BJ (cell line): Measurements from ENCODE around the gene SCARF2. TPM values are rescaled to one million over a fixed set of nuclear protein-coding genes. Genes with fewer than 3 reads are reported as not detected.

Experiments used
- CTCF ChIA-PET: fragments of 350-600 bp; formaldehyde crosslinking; extraction: SDS; loops from one replicate; lab custom pipeline; 2021; ENCODE audit warnings: antibody characterized with exemption, inconsistent platforms; lab: Yijun Ruan, JAX
- POLR2A ChIA-PET: fragments of 300-600 bp; sonication (Branson Sonifier 250); formaldehyde crosslinking; extraction: SDS; loops from one replicate; lab custom pipeline; 2021; ENCODE audit warnings: antibody characterized with exemption; lab: Charles Lee
- DNase-seq: peaks from one replicate; pipeline ENCODE4 v3.0.0-alpha.2; 2011; ENCODE audit warnings: low read depth
- H3K27me3 ChIP-seq: 2 replicates; pipeline ENCODE4 v1.6.0; 2011; ENCODE audit warnings: low read length; ENCODE audit not compliant: control insufficient read depth, insufficient read depth
- H3K36me3 ChIP-seq: 2 replicates; pipeline ENCODE4 v1.5.1; 2011; ENCODE audit warnings: low read length; ENCODE audit not compliant: control insufficient read depth, insufficient read depth
- H3K4me3 ChIP-seq: 2 replicates; pipeline ENCODE4 v1.5.1; 2011; ENCODE audit warnings: low read depth, mild to moderate bottlenecking, control low read depth, low read length
- CTCF ChIP-seq: IDR thresholded peaks from 2 replicates; pipeline ENCODE4 v1.5.1; 2011; ENCODE audit warnings: low read depth, mild to moderate bottlenecking, control low read depth, inconsistent platforms, low read length, moderate library complexity; ENCODE audit not compliant: insufficient read depth
- polyA plus RNA-seq: library from polyadenylated mRNA; depleted of rRNA; stranded (reverse); fragments of >200 nt; gene quantifications from 2 replicates; pipeline ENCODE4 v1.2.3, GENCODE V29; 2011

The SCARF2 gene
- polyA plus RNA-seq, 1 experiment, result 28.8 TPM

GRCh38 chr22:20464096-20464614 lies 26.5 kb upstream of the SCARF2 start:
- Histone ChIP-seq H3K27me3 (no peaks in the 10 kb centered on the region), H3K4me3 (no peak overlapping the region), H3K36me3 (peaks cover 18% of the 10 kb centered on the region)
- ChIA-PET CTCF (interaction anchor here (0.8 to 1.3 kb wide), 3 partner anchors 8 to 104 kb away, joined by 3 to 4 read pairs (median 4); no protein-coding TSS in a partner anchor), POLR2A (no interaction called here)
- no peak for DNase-seq
- TF ChIP-seq CTCF, result no peak

- H3K27me3 ChIP-seq, result no peaks in the 10 kb centered on the region
- peaks cover 18% of the 10 kb centered on the region for H3K36me3 ChIP-seq
- no peak for TF ChIP-seq CTCF
- ChIA-PET POLR2A (no interaction called here), CTCF (interaction anchor here (0.8 to 1.3 kb wide), 3 partner anchors 7 to 105 kb away, joined by 3 to 4 read pairs (median 4); no protein-coding TSS in a partner anchor)
- no peak for DNase-seq
- H3K4me3 ChIP-seq, result no peak overlapping the region
Observed at GRCh38 chr22:20463324-20464095, 25.9 kb upstream of the SCARF2 start.

GRCh38 chr22:20459862-20460261 lies 22.2 kb upstream of the SCARF2 start:
- no peak for DNase-seq
- TF ChIP-seq CTCF, result no peak
- no peak overlapping the region for H3K4me3 ChIP-seq
- POLR2A ChIA-PET, result no interaction called here
- CTCF ChIA-PET, result interaction anchor here (0.7 kb wide), 1 partner anchor 42 kb away, joined by 3 read pairs; no protein-coding TSS in a partner anchor
- peaks cover 17% of the 10 kb centered on the region for H3K36me3 ChIP-seq
- H3K27me3 ChIP-seq, result no peaks in the 10 kb centered on the region

GRCh38 chr22:20459152-20459542 lies 21.5 kb upstream of the SCARF2 start:
- no peaks in the 10 kb centered on the region for H3K27me3 ChIP-seq
- peaks cover 12% of the 10 kb centered on the region for H3K36me3 ChIP-seq
- no peak for DNase-seq
- ChIA-PET POLR2A (no interaction called here), CTCF (interaction anchor here (6.2 kb wide), 1 partner anchor 42 kb away, joined by 88 read pairs; no protein-coding TSS in a partner anchor)
- TF ChIP-seq CTCF, result no peak
- no peak overlapping the region for H3K4me3 ChIP-seq

- ChIA-PET POLR2A (no interaction called here), CTCF (interaction anchor here (6.2 kb wide), 1 partner anchor 41 kb away, joined by 88 read pairs; no protein-coding TSS in a partner anchor)
- Histone ChIP-seq H3K4me3 (no peak overlapping the region), H3K27me3 (no peaks in the 10 kb centered on the region), H3K36me3 (peaks cover 9% of the 10 kb centered on the region)
- TF ChIP-seq CTCF, result no peak
- no peak for DNase-seq
Observed at GRCh38 chr22:20458530-20459151, 21.0 kb upstream of the SCARF2 start.
